Eye (tissue), 1 donor: ENCODE data around the gene SH3RF3.

Experiments used
- DNase-seq: peaks from one replicate; pipeline ENCODE4 v3.0.0-alpha.2; 2015

The SH3RF3 gene

DNA sequence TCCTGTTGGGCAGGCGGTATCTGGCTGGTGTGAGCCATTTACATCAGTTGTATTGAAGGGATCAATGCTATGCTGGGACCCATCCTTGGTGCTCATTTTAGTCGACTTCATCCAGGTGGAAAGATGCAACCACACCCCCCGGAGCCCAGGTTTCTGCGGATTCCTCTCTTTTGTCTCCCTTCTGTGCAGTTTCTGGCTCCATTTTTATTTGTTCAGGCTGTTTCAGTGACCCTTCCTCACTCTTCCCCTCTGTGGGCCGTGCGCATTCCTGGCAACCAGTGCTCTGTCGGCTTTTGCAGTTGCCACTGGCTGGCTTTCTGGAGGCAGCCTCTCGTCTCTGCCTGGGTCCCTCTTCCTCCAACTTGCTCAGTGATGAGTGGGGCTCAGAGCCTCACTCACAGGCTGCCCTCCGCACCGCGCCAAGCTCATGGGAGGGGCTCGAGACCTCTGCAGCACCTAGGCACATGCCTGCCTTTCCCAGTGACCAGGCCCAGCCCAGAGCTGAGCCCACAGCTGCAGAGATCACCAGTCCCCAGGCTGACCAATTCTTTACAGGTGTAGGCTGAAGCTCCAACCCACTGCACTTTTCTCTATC, 12.1 kb downstream of the SH3RF3 start:
- no peak for DNase-seq

- no peak for DNase-seq
Observed at GRCh38 chr2:109141727-109142283, 12.8 kb downstream of the SH3RF3 start.

DNA sequence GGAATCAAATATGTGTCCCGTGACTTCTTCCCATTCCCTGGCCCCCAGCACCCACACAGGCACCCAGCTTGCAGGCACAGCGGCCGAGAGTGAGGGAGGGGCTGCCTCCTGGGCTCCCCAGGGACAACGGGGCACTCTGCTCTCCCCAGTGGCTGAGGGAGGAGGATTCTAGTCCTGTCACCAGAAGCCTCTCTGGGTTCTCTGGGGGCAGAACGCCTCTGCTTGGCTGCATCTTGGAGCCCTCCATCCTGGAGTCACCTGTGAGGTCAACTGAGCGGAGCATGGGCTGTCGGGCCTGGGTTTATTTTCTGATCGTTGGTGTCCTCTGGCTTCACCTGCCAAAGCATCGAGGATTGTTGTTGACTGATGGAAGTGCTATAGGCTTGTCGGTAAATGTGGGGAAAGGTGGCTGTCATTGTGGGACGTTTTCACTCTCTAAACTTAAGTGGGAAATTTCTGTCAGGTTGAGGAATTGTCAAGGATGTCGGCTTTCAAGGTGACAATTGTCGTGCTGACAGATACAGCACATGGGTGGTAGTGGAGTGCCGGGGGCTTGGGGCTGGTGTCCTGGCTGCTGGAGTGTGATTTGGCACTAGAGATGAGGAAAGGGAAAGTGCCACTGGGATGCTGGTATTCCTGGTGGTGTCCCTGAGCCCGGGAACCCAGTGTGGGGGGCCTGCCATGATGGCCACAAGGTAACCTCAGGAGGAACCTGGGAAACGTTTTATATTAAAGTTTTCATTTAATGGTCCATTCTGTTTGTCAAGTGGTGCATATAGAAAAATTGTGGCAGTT, 13.6 kb downstream of the SH3RF3 start:
- DNase-seq, result no peak

DNA sequence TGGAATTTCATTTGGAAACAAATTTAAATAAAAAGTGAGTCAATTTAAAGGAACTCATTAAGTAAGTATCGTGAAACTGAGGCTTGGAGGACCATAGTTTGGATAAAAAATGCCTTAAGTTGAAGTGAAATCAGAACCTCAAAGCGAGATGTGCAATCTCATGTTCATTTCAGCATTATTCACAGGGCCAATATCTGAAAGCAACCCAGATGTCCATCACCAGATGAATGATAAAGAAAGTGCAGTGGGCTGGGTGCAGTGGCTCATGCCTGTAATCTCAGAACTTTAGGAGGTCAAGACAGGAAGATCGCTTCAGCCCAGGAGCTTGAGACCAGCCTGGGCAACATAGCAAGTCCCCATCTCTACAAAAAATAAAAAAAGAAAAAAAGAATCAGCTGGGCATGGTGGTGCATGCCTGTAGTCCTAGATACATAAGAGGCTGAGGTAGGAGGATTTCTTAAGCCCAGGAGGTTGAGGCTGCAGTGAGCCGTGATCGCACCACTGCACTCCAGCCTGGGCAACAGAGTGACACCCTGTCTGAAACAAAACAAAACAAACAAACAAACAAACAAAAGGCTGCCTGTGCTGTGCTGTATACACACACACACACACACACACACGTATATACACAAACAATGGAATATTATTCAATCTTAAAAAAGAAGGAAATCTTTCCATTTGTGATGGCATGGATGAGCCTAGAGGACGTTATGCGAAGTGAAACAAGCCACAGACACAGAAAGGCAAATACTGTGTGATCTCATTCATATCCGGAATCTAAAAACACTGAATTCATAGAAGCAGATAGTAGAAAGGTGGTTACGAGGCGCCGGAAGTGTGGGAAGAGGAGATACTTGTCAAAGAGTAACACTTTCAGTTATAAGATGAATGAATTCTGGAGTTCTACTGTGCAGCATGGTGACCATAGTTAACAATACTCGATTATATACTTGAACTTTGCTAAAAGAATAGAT, 14.5 kb downstream of the SH3RF3 start:
- DNase-seq, result no peak

GRCh38 chr2:109144271-109144670, 15.3 kb downstream of the SH3RF3 start:
- no peak for DNase-seq

DNA sequence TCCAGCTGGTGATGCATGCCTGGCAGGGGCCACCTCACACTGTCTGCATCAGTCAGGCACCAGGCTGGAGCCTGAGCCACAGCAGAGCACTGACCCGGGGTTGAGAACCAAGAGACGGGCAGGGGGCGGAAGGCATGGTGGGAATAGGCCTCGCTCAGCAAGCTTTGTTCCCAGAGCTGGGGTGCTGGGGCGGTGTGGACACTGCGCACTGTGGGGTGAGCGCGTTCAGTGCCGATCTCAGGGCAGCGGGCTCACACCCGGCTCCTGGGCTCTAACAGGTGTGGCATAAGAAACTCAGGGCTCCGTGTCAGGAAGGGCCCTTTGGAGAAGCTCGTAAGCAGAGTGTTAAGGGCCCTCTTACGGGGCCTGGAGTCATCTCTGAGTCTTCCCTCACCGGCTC, 15.7 kb downstream of the SH3RF3 start:
- DNase-seq, result no peak

DNA sequence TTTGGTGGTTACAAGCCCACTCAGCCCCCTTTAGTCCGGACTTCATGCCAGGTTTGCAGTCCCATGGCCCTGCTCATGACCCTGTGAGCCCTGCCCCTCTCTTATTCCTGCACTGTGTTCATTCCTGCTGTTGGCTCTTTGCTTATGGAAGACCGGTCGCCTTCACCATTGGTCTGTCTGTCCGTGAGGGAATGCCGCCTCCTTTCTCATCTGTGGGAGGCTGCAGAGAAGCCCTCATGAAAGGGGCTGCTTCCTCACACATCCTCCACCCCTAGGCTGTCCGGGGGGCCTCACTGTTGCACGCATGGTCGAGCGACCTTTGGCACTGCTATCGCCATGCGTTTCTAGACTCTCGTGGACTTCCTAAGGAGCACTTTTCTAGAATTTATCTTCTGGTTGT, 16.3 kb downstream of the SH3RF3 start:
- no peak for DNase-seq

DNA sequence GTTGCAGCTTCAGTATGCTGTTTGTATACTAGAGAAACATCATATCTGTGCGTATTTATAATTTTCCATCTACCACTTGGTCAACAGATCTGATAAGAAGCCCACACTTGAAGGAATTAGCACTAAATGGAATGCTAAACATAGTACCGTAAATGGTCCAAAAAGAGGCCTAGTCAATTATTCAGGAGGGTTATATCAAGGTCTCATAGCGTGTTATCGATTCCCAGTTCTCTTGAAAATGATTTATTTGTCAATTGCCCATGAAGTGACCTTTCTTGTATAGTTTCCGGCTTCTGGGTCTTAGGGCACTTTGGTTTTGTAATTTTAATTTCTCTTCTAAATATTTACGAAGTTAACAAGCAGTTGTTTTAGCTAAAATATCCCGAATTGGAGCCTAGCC, 18.4 kb downstream of the SH3RF3 start:
- DNase-seq, result no peak

DNA sequence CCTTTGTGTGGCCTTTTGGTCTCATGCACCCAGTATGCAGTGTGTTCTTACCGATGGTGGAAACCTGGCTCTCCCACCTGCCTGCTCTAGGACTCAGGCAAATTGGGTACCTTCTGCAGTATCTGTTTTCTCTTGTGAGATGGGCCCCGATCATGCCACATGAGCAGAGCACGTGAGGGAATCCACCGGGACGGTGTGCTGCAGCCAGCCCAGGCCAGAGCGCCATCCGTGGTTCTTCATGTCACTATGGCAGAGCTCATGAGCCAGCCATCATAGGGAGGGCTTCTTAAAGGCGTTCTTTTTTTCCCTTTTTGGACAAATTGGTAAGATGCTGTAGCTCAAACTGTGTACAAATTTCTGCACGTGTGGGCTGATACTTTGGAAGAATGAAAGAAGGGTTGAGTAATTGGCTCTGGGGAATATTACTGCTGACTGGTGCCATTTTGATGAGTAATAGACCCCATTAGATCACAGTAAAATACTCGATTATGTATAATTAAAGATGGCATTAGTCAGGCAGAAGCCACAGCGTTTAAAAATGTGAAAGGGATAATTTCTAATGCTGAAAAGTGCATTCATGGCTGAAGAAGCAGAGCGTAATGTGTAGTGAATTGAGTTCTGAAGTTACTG, 19.2 kb downstream of the SH3RF3 start:
- no peak for DNase-seq

DNA sequence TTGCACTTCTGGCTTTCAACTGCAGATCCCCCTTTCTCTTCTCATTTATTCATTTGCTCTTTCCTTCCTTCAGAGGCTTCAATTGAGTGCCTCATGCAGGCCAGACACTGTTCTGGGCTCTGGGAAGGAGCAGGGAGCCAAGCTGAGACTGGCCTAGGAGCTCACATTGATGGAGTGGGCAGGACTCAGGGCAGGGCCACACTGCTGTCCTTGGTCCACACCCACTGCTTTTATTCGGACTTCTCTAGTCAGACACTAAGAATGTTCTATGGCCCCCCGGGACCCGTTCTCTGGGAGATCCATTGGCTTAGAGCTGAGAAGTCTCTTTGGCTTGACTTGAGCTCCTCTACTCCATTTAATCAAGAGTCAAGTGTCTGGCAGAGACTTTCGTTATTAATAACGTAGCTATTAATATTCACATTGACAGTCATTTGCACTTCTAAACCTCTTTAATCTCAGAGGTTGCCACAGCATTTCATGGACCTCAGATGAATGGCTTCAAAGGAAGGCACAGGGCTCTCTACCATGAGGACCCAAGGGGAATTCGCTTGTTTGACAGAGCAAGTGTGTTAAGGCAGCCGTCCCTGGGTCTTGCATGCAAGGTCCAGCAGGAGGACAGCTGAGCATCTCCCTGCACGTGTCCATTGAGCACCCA, 20.1 kb downstream of the SH3RF3 start:
- DNase-seq, result no peak

DNA sequence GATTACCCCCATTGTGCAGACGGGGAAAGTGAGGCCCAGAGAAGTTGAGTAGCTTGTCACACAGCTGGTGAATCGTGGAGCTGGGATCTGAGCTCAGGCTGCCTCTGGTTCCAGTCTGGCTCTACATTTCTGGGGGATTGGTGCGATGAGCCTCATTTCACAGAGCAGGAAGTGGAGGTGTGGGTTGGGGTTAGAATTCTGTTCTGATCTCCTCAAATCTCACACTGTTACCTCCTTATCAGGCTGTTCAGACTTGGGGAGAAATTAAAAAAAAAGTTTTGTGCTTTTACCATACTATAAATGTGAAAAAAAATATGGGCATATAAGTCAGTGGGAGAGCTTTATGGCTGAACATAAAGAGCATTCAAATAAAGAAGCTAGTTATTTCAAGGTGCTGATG, 21.6 kb downstream of the SH3RF3 start:
- DNase-seq, result no peak

DNA sequence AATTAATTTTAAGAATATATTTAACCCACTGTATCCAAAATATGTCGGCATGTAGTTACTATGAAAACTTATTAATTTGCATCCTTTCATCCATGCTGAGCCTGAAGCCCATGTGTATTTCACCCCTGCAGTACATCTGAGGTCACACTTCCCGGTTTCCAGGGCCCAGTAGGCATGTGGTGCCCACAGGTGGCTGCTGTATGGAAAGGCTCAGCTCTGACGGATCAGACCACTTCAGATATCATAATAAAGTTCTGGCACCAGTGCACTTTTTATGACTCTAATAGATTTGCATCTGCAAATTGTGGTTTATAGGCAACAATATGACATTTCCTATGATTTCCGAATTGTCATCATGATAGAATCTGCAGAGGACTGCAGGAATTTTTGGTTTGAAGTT, 22.5 kb downstream of the SH3RF3 start:
- no peak for DNase-seq

- no peak for DNase-seq
Observed at GRCh38 chr2:109153005-109153784, 24.2 kb downstream of the SH3RF3 start.

DNA sequence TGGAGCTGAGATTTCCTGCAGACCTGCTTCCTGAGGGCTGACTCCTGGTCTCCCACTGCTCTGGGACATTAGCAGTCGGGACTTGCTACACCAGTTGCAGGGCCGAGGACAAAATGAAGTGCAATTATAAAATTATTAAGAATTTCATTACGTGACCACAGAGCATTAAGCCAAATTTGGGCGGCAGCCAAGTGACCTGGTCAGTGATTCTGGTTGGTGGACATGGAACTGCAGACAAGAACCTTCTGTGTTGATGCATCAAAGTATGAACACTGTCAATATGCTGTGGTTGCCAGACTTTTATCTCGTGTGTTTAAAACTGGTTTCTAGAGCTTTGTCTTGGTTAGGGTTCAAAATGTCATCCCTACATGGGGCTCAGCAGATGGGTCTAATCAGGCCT, 24.8 kb downstream of the SH3RF3 start:
- no peak for DNase-seq

GRCh38 chr2:109154226-109154625, 25.2 kb downstream of the SH3RF3 start:
- DNase-seq, result no peak

GRCh38 chr2:109155553-109156451, 26.8 kb downstream of the SH3RF3 start:
- DNase-seq, result no peak

DNA sequence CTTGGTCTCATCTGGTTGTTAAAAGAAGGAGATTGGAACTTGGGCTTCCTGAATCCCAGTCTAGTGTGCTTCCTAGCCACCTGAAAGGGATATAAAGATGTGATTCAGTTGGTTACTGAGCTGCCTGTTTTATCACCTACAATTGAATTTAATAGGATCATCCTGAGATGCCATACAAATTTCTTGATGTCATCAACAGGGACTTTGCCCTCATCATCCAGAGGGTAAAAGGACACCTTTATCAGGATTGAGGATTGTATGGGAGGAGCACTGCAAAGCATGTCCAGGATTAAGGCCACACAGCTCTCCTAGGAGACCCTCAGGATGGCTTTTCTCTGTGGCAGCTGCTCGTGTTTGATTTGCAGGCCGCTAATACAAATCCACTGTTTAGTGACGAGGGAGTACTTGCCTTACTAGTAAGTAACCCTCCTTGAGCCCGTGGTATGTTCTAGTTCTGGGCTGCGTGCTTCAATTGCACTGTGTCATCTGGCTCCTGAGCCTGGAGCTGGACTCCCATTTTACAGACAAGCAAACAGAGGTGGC, 28.6 kb downstream of the SH3RF3 start:
- DNase-seq, result no peak

GRCh38 chr2:109158237-109158636, 29.2 kb downstream of the SH3RF3 start:
- no peak for DNase-seq

GRCh38 chr2:109159096-109159495, 30.1 kb downstream of the SH3RF3 start:
- DNase-seq, result no peak
